ENCODE data around the gene PLEKHH2.
A peak's percentile ranks its signal among the peaks of the same experiment; 100 is the strongest.

Gene PLEKHH2

GRCh38 chr2:43758739-43759138, 121.7 kb downstream of the PLEKHH2 start:
- no peak for DNase-seq

- no peak for DNase-seq
Observed at GRCh38 chr2:43759195-43759594, 122.1 kb downstream of the PLEKHH2 start.

GRCh38 chr2:43762286-43762685, 125.2 kb downstream of the PLEKHH2 start:
- no peak for DNase-seq

GRCh38 chr2:43763091-43763490, 126.0 kb downstream of the PLEKHH2 start:
- DNase-seq = no peak

GRCh38 chr2:43764086-43764705, 127.1 kb downstream of the PLEKHH2 start:
- no peak for DNase-seq

GRCh38 chr2:43766006-43766405, 128.9 kb downstream of the PLEKHH2 start:
- DNase-seq = no peak

- peak; percentile 15 to 92 (median 77) for DNase-seq
Observed at GRCh38 chr2:43773876-43774613, 137.0 kb downstream of the PLEKHH2 start, which contains the start of gene DYNC2LI1. Gene DYNC2LI1, plus strand, starts transcription at chr2:43774039. Its CDS starts 100 bp downstream, at chr2:43774139.

- DNase-seq = no peak
Observed at GRCh38 chr2:43774617-43775016, 137.6 kb downstream of the PLEKHH2 start.

- no peak for DNase-seq
Observed at GRCh38 chr2:43776324-43776723, 139.3 kb downstream of the PLEKHH2 start.

GRCh38 chr2:43777306-43777926, 140.4 kb downstream of the PLEKHH2 start:
- DNase-seq = no peak

- DNase-seq = no peak
Observed at GRCh38 chr2:43778233-43778632, 141.2 kb downstream of the PLEKHH2 start.

- DNase-seq = no peak
Observed at GRCh38 chr2:43787895-43788294, 150.8 kb downstream of the PLEKHH2 start.

GRCh38 chr2:43788646-43789045, 151.6 kb downstream of the PLEKHH2 start:
- no peak for DNase-seq

GRCh38 chr2:43790147-43790546, 153.1 kb downstream of the PLEKHH2 start:
- DNase-seq = no peak

- no peak for DNase-seq
Observed at GRCh38 chr2:43791035-43791765, 154.1 kb downstream of the PLEKHH2 start.

GRCh38 chr2:43792653-43793052, 155.6 kb downstream of the PLEKHH2 start:
- no peak for DNase-seq

- no peak for DNase-seq
Observed at GRCh38 chr2:43794956-43795355, 157.9 kb downstream of the PLEKHH2 start.

- no peak for DNase-seq
Observed at GRCh38 chr2:43796206-43796605, 159.1 kb downstream of the PLEKHH2 start.

- DNase-seq = no peak
Observed at GRCh38 chr2:43798300-43798699, 161.2 kb downstream of the PLEKHH2 start.

- DNase-seq = no peak
Observed at GRCh38 chr2:43800894-43801293, 163.8 kb downstream of the PLEKHH2 start.

- no peak for DNase-seq
Observed at GRCh38 chr2:43802135-43802534, 165.1 kb downstream of the PLEKHH2 start.

GRCh38 chr2:43803113-43803512, 166.1 kb downstream of the PLEKHH2 start:
- no peak for DNase-seq
